ENCODE measurements around the gene CPEB1. TPM values are rescaled to one million over a fixed set of nuclear protein-coding genes. Genes with fewer than 3 reads are reported as not detected.
A peak's percentile ranks its signal among the peaks of the same experiment; 100 is the strongest.

Gene CPEB1
- total RNA-seq, 1 donor = 3.9 TPM

GRCh38 chr15:82572986-82573385, 74.2 kb downstream of the CPEB1 start:
- DNase-seq (ENCODE audit: low read depth) = no peak
- no peak for TF ChIP-seq CTCF (IDR thresholded peaks at IDR 0.05; ENCODE audit: insufficient read depth, low read depth, low read length)
- no peak overlapping the region for H3K4me3 ChIP-seq (ENCODE audit: low read depth, low read length)

- DNase-seq (ENCODE audit: low read depth) = no peak
- no peak for TF ChIP-seq CTCF (IDR thresholded peaks at IDR 0.05; ENCODE audit: insufficient read depth, low read depth, low read length)
- H3K4me3 ChIP-seq (ENCODE audit: low read depth, low read length) = no peak overlapping the region
Observed at GRCh38 chr15:82572311-82572710, 74.9 kb downstream of the CPEB1 start.

GRCh38 chr15:82571722-82572222, 75.4 kb downstream of the CPEB1 start:
- TF ChIP-seq CTCF (IDR thresholded peaks at IDR 0.05; ENCODE audit: insufficient read depth, low read depth, low read length) = no peak
- peak overlapping the region; percentile 43 for H3K4me3 ChIP-seq (ENCODE audit: low read depth, low read length)
- DNase-seq (ENCODE audit: low read depth) = peak; percentile 63

- H3K4me3 ChIP-seq (ENCODE audit: low read depth, low read length) = no peak overlapping the region
- no peak for TF ChIP-seq CTCF (IDR thresholded peaks at IDR 0.05; ENCODE audit: insufficient read depth, low read depth, low read length)
- no peak for DNase-seq (ENCODE audit: low read depth)
Observed at GRCh38 chr15:82570721-82571508, 76.2 kb downstream of the CPEB1 start.

GRCh38 chr15:82569834-82570233, 77.3 kb downstream of the CPEB1 start:
- H3K4me3 ChIP-seq (ENCODE audit: low read depth, low read length) = no peak overlapping the region
- no peak for DNase-seq (ENCODE audit: low read depth)
- TF ChIP-seq CTCF (IDR thresholded peaks at IDR 0.05; ENCODE audit: insufficient read depth, low read depth, low read length) = no peak

- no peak overlapping the region for H3K4me3 ChIP-seq (ENCODE audit: low read depth, low read length)
- DNase-seq (ENCODE audit: low read depth) = no peak
- no peak for TF ChIP-seq CTCF (IDR thresholded peaks at IDR 0.05; ENCODE audit: insufficient read depth, low read depth, low read length)
Observed at GRCh38 chr15:82568986-82569385, 78.2 kb downstream of the CPEB1 start.
